ENCODE results near the gene TRERF1.
A peak's percentile ranks its signal among the peaks of the same experiment; 100 is the strongest.

Gene TRERF1

DNA sequence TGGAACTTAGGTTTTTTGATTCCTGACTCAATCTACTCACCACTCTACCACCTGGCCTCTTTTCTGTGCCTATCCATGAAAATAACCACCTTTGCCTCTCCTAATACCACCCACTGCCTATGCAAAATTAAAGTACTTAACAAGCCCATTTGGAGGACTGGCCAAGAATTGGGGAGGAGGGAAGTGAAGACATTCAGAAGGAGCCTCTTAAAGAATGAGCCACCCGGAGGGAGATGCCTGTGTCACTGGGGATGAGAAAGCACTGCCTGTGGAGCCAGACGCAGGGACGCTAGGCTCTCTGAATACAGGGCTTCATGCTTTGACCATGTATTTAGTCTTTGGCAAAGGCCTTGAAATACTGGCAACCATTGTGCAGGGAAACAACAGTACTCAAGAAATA, 194.1 kb downstream of the TRERF1 start:
- Mint-ChIP-seq H3K27ac (peak overlapping the region; percentile 86), H3K4me3 (no peak overlapping the region), H3K36me3 (peaks cover 76% of the 10 kb centered on the region), H3K4me1 (peaks cover 26% of the 10 kb centered on the region), H3K9me3 (no peaks in the 10 kb centered on the region)
- DNase-seq (ENCODE audit: low spot score in 2 of 2) (no peak), ATAC-seq (no peak)

DNA sequence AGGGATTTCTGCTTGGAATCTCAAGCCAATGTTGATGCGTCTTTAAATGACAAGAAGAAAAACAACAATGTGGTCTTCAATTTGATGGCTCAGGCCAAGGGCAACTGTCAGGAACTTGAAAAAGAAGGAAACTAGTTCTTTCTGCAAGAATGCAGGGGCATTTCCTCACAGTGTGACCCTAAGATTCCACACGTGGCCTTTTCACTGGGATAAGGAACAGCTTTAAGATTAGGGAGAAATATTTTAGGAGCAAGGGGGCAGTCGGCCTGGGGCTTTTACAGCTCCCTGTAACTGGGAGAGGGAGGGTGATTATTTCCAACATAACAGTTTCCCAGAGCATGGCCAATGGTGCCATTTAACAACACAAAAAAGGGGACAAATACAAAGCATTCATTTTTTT, 194.7 kb downstream of the TRERF1 start:
- no peaks in the 10 kb centered on the region for H3K9me3 Mint-ChIP-seq
- H3K27ac Mint-ChIP-seq = peak overlapping the region; percentile 86
- peaks cover 29% of the 10 kb centered on the region for H3K4me1 Mint-ChIP-seq
- ATAC-seq (no peak), DNase-seq (ENCODE audit: low spot score in 2 of 2) (no peak)
- no peak overlapping the region for H3K4me3 Mint-ChIP-seq
- H3K36me3 Mint-ChIP-seq = peaks cover 76% of the 10 kb centered on the region

DNA sequence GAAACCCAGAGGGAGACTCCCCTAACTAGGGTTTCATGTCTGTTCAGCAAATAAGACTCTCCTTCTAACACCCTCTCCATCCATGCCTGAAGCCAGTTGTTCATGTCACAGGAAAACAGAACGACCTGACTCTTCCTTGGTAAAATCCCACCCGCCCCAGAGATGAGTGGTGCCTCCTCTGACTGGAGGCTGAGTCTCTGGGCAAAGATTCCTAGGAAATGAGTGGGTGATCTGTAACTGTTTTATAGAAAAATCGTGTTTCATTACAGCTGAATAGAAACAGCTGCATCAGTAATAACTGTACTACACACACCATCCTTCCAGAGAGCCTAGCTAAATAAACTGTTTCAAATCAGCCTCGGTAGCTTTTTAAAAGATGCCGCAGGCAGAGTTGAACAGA, 196.7 kb downstream of the TRERF1 start:
- Mint-ChIP-seq H3K36me3 (peaks cover 89% of the 10 kb centered on the region), H3K4me3 (no peak overlapping the region), H3K9me3 (no peaks in the 10 kb centered on the region), H3K27ac (peak overlapping the region; percentile 86), H3K4me1 (peaks cover 18% of the 10 kb centered on the region)
- DNase-seq (ENCODE audit: low spot score in 2 of 2) = no peak
- no peak for ATAC-seq

DNA sequence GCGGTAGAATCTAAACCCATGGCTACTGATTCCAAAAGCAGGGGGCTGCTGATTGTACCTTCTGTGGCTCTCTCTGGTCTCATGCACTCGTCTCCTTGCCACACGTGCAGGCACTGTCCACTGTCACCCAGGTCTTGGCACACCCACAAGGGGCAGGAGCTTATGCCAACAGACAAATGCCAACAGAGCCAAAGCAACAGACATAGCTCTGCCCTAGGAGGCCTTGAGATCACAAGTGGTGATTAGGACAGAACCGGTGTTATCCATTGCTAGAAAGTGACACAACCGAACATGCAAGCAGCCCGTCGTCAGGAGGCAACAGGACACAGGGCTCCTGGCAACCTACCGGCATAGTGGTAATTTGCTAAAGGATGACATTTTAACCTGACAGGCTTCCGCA, 197.2 kb downstream of the TRERF1 start:
- H3K9me3 Mint-ChIP-seq = no peaks in the 10 kb centered on the region
- no peak for ATAC-seq
- H3K4me3 Mint-ChIP-seq = no peak overlapping the region
- H3K4me1 Mint-ChIP-seq = peaks cover 18% of the 10 kb centered on the region
- no peak for DNase-seq (ENCODE audit: low spot score in 2 of 2)
- peak overlapping the region; percentile 86 for H3K27ac Mint-ChIP-seq
- peaks cover 92% of the 10 kb centered on the region for H3K36me3 Mint-ChIP-seq

DNA sequence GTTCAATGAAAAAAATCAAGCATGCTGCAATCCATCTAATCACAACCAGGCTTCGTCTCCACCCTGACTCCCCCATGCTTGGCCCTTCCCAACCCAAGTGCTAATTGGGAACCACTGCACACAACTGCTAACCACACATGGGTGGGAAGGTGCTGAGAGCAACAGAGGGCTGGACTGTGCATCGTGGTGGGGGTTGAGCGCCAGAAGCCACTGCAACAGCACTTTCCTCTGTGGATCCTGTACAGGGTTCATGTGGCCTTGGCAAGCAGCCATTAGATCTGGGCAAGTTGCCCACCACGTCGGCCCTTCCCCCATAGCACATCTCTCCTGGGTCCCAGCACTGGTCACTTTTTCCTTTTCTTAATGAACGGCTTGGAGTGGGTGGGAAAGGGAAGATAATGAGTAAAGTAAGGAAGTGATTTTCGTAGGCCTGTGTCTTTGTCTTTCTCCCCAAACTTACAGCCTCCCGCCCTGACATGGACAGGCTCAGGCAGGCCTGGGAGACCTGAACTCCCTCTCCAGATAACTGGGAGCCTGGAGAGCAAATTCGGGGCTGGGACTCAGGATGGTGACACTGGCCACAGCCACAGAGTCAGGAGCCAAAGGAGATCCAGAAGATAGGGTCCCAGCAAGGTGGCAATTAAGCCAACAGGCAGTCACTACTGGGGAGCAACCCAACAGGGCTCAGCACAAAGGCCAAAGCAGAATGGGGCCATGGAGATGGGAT, 199.7 kb downstream of the TRERF1 start:
- ATAC-seq = no peak
- H3K4me1 Mint-ChIP-seq = peaks cover 18% of the 10 kb centered on the region
- H3K27ac Mint-ChIP-seq = peak overlapping the region; percentile 44
- H3K9me3 Mint-ChIP-seq = no peaks in the 10 kb centered on the region
- H3K36me3 Mint-ChIP-seq = peaks cover 99% of the 10 kb centered on the region
- DNase-seq (ENCODE audit: low spot score in 2 of 2) = no peak
- no peak overlapping the region for H3K4me3 Mint-ChIP-seq

DNA sequence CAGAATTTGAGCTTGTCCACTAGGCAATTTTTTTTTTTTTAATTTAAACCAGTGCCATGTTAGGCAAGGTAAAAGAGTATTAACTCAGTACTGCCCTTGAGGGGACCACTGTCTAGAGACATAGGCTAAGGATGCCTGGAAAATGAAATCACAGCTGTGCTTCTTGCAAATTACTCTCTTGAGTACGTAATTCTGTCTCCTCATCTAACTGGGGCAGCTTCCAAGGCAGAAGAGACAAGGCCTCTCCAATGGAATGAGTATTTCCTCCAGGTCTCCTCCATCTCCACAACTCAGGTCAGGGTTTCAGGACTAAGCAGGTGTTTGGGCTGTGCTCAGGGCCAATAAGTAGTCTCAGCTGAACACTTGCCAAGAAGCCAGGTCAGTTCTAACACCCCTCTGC, 200.2 kb downstream of the TRERF1 start:
- ATAC-seq (no peak), DNase-seq (ENCODE audit: low spot score in 2 of 2) (no peak)
- Mint-ChIP-seq H3K9me3 (no peaks in the 10 kb centered on the region), H3K36me3 (peaks cover 93% of the 10 kb centered on the region), H3K4me3 (no peak overlapping the region), H3K4me1 (peaks cover 18% of the 10 kb centered on the region), H3K27ac (peak overlapping the region; percentile 44)

DNA sequence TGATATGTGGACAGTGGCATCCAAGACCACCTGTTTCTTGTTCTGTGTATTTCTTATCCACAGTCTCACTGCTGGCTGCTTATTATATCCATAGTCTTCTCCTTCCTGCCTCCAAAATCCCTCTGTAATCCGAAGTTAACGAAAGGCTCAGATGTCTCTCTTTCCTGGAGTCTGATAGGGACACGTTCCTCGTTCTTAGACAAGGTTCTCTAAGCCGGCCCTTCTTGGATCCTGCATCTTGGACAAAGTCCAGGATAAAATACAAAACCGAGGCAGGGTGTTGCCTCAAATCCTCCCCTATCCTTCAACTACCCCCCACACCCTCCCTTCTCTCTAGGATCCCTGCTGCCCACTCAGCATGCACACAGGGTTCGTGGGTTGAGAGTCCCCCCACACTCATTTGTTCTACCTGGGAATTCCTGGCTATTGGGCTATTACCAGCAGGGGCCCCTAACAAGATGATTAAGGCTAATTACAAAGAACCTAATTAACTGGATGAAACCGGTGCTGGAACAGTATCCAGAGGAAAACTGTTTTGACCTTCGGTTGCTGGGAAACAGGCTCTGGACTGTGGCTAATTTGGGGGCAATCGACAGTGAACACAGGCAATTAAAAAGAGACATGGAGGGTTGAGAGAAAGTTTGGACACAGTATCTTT, 201.3 kb downstream of the TRERF1 start:
- DNase-seq (ENCODE audit: low spot score in 2 of 2) (no peak), ATAC-seq (no peak)
- H3K4me3 Mint-ChIP-seq = no peak overlapping the region
- H3K4me1 Mint-ChIP-seq = peaks cover 18% of the 10 kb centered on the region
- H3K36me3 Mint-ChIP-seq = peaks cover 93% of the 10 kb centered on the region
- H3K9me3 Mint-ChIP-seq = no peaks in the 10 kb centered on the region
- no peak overlapping the region for H3K27ac Mint-ChIP-seq

DNA sequence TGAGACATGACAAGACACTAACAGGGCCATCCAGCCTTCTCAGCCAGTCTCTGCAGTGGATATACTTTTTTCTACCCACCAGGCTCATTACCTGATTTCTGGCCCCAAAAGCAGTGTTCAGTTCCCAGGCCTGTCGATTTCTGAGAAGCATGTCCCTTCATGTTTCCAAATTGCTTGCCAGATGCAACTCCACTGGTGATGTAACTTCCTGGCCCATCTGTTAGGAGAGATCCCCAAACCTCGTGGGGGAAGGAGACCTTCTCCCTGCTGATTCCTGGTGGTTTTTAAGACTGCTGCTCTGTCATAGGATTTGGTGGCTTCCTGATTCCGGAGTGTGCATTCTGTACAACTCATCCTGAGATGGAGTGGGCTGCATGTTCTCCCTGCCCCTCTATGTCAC, 202.4 kb downstream of the TRERF1 start:
- Mint-ChIP-seq H3K36me3 (peaks cover 93% of the 10 kb centered on the region), H3K9me3 (no peaks in the 10 kb centered on the region), H3K4me3 (no peak overlapping the region), H3K4me1 (peaks cover 9% of the 10 kb centered on the region), H3K27ac (peak overlapping the region; percentile 74)
- DNase-seq (ENCODE audit: low spot score in 2 of 2) (no peak), ATAC-seq (no peak)

DNA sequence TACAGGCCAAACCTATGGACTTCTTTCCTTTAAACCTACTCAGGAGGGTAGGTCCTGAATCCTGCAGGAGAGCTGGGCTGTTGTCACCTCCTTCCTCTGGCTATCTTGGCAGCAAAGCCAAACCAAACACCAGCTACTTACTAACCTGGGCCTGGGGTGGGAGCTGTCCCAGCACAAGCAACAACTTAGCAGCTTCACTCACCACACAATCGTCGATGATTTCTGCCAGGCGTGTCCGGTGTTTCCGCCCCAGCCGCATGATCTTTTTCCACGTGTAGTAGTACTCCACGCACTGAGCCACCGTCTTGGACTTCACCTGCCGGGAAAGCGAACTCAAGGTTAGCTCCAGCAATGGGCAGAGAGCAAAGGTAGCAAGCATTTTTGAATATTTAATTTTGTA, 208.7 kb downstream of the TRERF1 start:
- no peak overlapping the region for H3K27ac Mint-ChIP-seq

DNA sequence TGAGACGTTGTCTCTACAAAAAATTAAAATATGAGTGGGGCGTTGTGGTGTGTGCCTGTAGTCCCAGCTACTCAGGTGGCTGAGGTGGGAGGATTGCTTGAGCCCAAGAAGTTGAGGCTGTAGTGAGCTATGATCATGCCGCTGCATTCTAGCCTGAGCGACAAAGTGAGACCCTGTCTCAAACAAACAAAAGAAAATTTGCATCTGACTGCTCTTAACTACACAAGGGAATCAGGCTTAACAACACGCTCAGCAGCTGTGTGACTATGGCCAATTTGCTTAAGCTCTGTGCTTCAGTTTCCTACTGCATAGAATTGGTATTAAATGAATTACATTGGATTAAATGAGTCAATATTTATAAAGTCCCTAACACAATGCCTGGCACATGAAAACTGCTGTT, 209.8 kb downstream of the TRERF1 start:
- peaks cover 95% of the 10 kb centered on the region for H3K36me3 Mint-ChIP-seq
- H3K4me1 Mint-ChIP-seq = peaks cover 23% of the 10 kb centered on the region
- no peak for DNase-seq (ENCODE audit: low spot score in 2 of 2)
- H3K27ac Mint-ChIP-seq = no peak overlapping the region
- no peak overlapping the region for H3K4me3 Mint-ChIP-seq
- no peaks in the 10 kb centered on the region for H3K9me3 Mint-ChIP-seq
- no peak for ATAC-seq

More for the DNA sequence above, 208.7 kb downstream of the TRERF1 start:
- DNase-seq (ENCODE audit: low spot score in 2 of 2) (no peak), ATAC-seq (no peak)
- Mint-ChIP-seq H3K36me3 (peaks cover 92% of the 10 kb centered on the region), H3K9me3 (no peaks in the 10 kb centered on the region), H3K4me3 (no peak overlapping the region), H3K4me1 (peaks cover 17% of the 10 kb centered on the region)

DNA sequence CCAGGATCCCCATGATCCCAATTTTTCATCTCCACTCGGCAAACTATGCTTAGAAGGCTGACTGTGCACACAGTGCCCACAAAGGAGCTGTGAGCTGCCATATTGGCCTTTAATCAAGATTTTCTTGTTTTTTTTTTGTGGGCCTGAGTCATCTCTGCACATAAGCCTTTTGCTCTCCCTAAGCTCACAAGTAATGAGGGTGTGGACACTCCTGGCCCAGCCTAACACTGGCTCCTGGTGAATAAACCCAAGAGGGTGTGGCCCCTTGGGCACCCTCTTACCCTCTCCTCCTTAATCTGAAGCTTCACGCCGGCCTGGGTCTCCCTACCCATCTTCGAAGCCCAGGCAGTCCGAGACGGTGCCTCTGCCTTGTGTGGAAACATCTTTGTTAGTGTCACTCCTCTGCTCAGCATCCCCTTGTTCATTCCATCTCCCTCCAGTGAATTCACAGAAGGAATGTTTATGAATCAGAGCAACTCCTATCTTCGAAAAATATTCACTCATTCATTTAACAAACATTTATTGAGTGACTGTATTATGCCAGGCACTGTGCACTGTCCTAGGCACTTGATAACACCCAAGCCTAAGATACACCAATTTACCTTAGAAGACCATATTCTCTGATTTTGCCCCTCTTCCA, 211.9 kb downstream of the TRERF1 start:
- Mint-ChIP-seq H3K9me3 (no peaks in the 10 kb centered on the region), H3K27ac (peak overlapping the region; percentile 75), H3K4me1 (peaks cover 31% of the 10 kb centered on the region), H3K36me3 (peaks cover 99% of the 10 kb centered on the region), H3K4me3 (no peak overlapping the region)
- DNase-seq (ENCODE audit: low spot score in 2 of 2) (no peak), ATAC-seq (no peak)

DNA sequence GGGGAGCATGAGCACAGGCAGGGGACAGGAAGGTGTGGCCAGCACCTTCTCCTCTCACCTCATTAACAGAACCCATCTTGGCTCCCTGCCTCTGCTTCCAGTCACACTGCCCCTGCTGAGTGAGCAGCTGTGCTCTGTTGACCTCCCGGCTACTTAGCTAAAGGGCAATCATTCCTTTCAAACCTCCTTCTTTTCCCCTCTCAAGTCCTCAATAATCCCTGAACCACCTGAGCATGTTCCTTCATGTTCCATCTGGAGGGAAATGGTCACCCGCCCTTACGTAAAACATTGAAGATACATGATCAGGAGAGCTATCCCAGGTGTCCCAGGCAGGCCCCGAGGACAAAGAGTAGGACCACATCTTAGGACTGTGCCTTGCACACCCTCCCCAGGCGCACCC, 212.4 kb downstream of the TRERF1 start:
- Mint-ChIP-seq H3K4me1 (peaks cover 31% of the 10 kb centered on the region), H3K9me3 (no peaks in the 10 kb centered on the region), H3K27ac (peak overlapping the region; percentile 75), H3K36me3 (peaks cover 99% of the 10 kb centered on the region), H3K4me3 (no peak overlapping the region)
- DNase-seq (ENCODE audit: low spot score in 2 of 2) = no peak
- no peak for ATAC-seq

DNA sequence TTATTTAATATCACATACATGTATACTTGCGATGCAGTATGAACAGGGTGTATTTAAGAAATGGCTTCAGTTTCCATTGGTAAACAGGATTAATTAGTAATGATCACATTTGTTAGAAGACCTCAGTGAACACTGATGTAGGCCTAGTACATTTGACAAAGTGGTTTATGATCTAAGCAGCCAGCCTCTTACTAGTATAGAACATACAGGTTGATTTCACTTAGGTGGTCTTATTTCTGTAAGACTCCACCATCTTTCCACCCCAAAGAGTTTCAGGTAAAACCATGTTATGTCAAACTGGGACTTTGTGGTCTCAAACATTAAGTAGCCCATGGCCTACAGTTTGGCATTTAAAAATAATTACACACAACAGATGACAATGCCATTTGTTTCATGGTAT, 213.9 kb downstream of the TRERF1 start:
- H3K4me1 Mint-ChIP-seq = peaks cover 31% of the 10 kb centered on the region
- no peak overlapping the region for H3K4me3 Mint-ChIP-seq
- no peak for ATAC-seq
- H3K36me3 Mint-ChIP-seq = peaks cover 95% of the 10 kb centered on the region
- H3K9me3 Mint-ChIP-seq = no peaks in the 10 kb centered on the region
- DNase-seq (ENCODE audit: low spot score in 2 of 2) = no peak
- peak overlapping the region; percentile 84 for H3K27ac Mint-ChIP-seq

DNA sequence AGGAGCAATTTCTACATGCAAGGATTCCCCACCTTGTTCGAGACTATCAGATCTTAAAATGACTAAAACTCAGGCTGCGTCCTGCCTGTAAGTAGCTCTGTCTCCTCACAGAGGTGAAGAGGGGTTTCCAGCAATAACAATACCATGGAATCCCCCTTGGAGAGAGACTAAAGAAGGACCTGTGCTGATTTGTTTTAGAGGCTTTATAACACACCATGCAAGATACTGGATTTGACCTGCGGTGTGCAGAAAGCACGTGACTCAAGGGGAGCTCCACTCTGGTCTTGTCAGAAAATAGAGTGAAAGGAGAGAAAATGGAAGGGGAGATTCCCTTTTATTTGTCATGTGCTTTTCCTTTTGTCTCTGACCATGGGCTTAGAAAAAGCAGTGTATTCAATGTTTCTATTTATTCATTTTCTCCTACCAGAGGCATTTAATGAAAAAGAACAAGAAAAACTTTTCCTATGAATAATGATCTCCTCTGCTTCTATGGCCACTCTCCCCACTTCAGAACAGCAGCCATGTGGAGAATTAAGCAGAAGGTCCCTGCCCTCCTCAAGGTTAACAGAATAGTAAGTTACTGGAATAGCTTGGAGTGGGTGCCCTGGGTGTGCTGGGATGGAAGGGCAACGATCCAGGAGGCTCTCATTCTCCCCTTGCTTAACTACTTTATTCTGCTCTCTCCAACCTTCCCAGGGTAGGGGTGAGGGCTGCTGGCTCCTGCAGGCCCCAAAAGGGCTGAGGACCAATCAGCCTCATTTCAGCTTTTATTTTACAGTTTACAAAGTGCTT, 214.8 kb downstream of the TRERF1 start:
- Mint-ChIP-seq H3K4me1 (peaks cover 31% of the 10 kb centered on the region), H3K9me3 (no peaks in the 10 kb centered on the region), H3K27ac (peak overlapping the region; percentile 84), H3K36me3 (peaks cover 95% of the 10 kb centered on the region), H3K4me3 (peak overlapping the region; percentile 13)
- no peak for DNase-seq (ENCODE audit: low spot score in 2 of 2)
- ATAC-seq = peak; percentile 65

DNA sequence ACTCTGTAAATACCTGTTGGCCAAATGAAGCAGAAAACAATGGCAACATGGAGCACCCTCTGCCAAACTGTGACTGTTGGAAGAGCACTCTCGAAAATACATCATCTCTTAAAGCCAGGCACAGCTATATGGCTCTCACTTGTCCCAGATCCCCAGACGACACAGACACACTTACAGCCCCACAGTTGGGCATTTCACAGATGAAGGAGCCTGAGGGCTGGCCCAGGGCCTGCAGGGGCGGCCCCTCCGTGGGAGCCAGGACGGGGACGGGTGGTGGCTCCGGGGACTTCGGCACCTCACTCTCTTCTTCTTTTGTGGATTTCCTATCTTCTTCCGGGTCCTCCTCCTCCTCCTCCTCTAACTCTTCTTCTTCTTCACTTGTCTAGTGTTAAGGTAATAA, 215.7 kb downstream of the TRERF1 start:
- Mint-ChIP-seq H3K4me3 (peak overlapping the region; percentile 13), H3K4me1 (peaks cover 31% of the 10 kb centered on the region), H3K9me3 (no peaks in the 10 kb centered on the region), H3K36me3 (peaks cover 91% of the 10 kb centered on the region), H3K27ac (peak overlapping the region; percentile 84)
- DNase-seq (ENCODE audit: low spot score in 2 of 2) = no peak
- ATAC-seq = no peak
